Sigmoid colon (tissue), 7 donors: ENCODE data around the gene ANP32D. TPM values are rescaled to one million over a fixed set of nuclear protein-coding genes. Genes with fewer than 3 reads are reported as not detected.
"Not testable (repeated sequence)": the region's sequence is repeated elsewhere in the genome, so short reads cannot be mapped to it uniquely, and the experiment has no call there.

ENCODE experiments used
- DNase-seq: peaks from one replicate; pipeline ENCODE4 v3.0.0-alpha.2; 2019
- H3K27ac ChIP-seq, 4 donors: fragments of 200-600 bp; sonication (generic); one replicate each; pipeline ENCODE4 v1.5.1; 2016 to 2019; ENCODE audit warnings: mild to moderate bottlenecking in 1 of 4
- H3K27me3 ChIP-seq, 3 donors: fragments of 200-600 bp; sonication (generic); one replicate each; pipeline ENCODE4 v1.5.1; 2019; ENCODE audit warnings: mild to moderate bottlenecking in 1 of 3
- H3K36me3 ChIP-seq, 4 donors: fragments of 200-600 bp; sonication (generic); one replicate each; pipeline ENCODE4 v1.5.1; 2016 to 2019
- H3K4me1 ChIP-seq, 4 donors: fragments of 200-600 bp; sonication (generic); one replicate each; pipeline ENCODE4 v1.5.1; 2017 to 2019
- H3K4me3 ChIP-seq, 4 donors: fragments of 200-600 bp; sonication (generic); one replicate each; pipeline ENCODE4 v1.5.1; 2017 to 2019; ENCODE audit warnings: mild to moderate bottlenecking in 2 of 4, moderate library complexity in 1 of 4
- H3K9me3 ChIP-seq, 4 donors: fragments of 200-600 bp in 3 of 4; sonication (generic) in 3 of 4; one replicate each; pipeline versions ENCODE4 v1.5.1 to v1.6.1; 2013 to 2019
- CTCF ChIP-seq, 4 experiments: fragments of 450-650 bp in 3 of 4; fragments of 200-600 bp in 1 of 4; IDR thresholded peaks; one replicate each; pipeline ENCODE4 v1.5.1; 2016 to 2019; ENCODE audit warnings: antibody characterized with exemption in 4 of 4, mild to moderate bottlenecking in 3 of 4, moderate library complexity in 2 of 4
- EP300 ChIP-seq, 4 donors: sonication (generic); formaldehyde crosslinking; IDR thresholded peaks; one replicate each; pipeline ENCODE4 v1.6.1; 2017; ENCODE audit warnings: antibody characterized with exemption in 4 of 4
- POLR2A ChIP-seq, 2 donors: fragments of 450-650 bp; IDR thresholded peaks; one replicate each; pipeline ENCODE4 v1.6.1; 2016; ENCODE audit warnings: antibody characterized with exemption in 2 of 2, mild to moderate bottlenecking in 2 of 2, moderate library complexity in 2 of 2
- POLR2AphosphoS5 ChIP-seq, 4 donors: sonication (generic); formaldehyde crosslinking; IDR thresholded peaks; one replicate each; pipeline ENCODE4 v1.6.1; 2017; ENCODE audit warnings: antibody characterized with exemption in 4 of 4
- WGBS, 2 donors: extraction: QIAGEN DNeasy Blood & Tissue Kit; methylation state at CpG; one replicate each; pipeline ENCODE4 v1.1.7; 2013; 5-methylcytosine and 5-hydroxymethylcytosine counted together
- intact Hi-C: fragments of 100-400 bp; cut with DNase I; formaldehyde crosslinking; loops from one replicate; pipeline ENCODE4 v1.15.1; 2023
- polyA plus RNA-seq, 3 donors: library from polyadenylated mRNA; stranded (reverse); fragments of 200-250 nt; gene quantifications; one replicate each; pipeline ENCODE4 v1.2.3, GENCODE V29; 2013
- total RNA-seq, 4 donors: library from RNA; depleted of rRNA; stranded (reverse); fragments of >200 nt; gene quantifications; one replicate each; pipeline ENCODE4 v1.1.0, GENCODE V29; 2016
- donor health status: healthy with polysubstance abuse.
- donor health status: Bipolar disorder and iron deficiency.
- donor health status: healthy.

The ANP32D gene
- total RNA-seq (1 to 10 TPM in 2 of 4 donors, under 1 TPM in 1, not detected in 1; 0.82 to 3.9 (median 1.9) TPM), polyA plus RNA-seq (not detected)

DNA sequence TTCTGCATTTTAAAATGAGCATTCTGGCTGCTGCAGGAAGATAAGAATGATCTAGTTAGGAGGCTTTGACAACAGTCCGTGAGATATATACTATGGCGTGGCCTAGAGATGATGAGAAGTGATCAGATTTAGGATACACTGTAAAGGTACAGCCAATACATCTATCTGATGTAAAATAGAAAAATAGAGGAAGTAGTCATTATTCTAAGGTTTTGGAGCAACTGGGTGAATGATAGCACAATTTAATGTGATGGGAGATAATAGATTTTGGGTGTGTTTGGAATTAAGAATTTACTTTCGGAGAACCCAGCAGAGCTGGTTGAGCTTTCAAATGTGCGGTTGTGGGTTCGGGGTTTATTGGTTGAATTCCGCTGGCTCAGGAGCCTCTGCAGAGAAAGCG is at the start of gene ANP32D:
ANP32D (plus strand) TSS at position 301 of the 400 bp plus-strand sequence. CDS start 106 bp downstream, outside the sequence.
- 95 to 97% methylated on average over 7 of the region's 7 CpGs for WGBS, 2 donors
- peaks cover 0 to 5% (median 0%) of the 10 kb centered on the region in 4 donors for H3K9me3 ChIP-seq
- intact Hi-C loops, result no loop called here

GRCh38 chr12:48423171-48423570 is 49.2 kb upstream of the ANP32D start:
- H3K27me3 ChIP-seq, result no peaks in the 10 kb centered on the region
- no peak overlapping the region for H3K27ac ChIP-seq
- 57 to 58% methylated on average over 3 of the region's 3 CpGs for WGBS, 2 donors
- intact Hi-C loops, result loop anchor here (5.0 kb wide), 1 partner anchor 129 kb away; no protein-coding TSS in a partner anchor
- no peaks in the 10 kb centered on the region for H3K36me3 ChIP-seq
- TF ChIP-seq EP300 (IDR thresholded peaks at IDR 0.05) (no peak), CTCF (IDR thresholded peaks at IDR 0.05) (no peak)
- no peak for DNase-seq
- no peaks in the 10 kb centered on the region for H3K9me3 ChIP-seq
- H3K4me3 ChIP-seq, result no peak overlapping the region
- peaks cover 0 to 11% (median 5%) of the 10 kb centered on the region in 4 donors for H3K4me1 ChIP-seq

More for the DNA sequence above, at the start of gene ANP32D:
- no peak for DNase-seq
- TF ChIP-seq POLR2AphosphoS5 (IDR thresholded peaks at IDR 0.05), result no peak
- TF ChIP-seq CTCF (IDR thresholded peaks at IDR 0.05), result no peak
- no peak for TF ChIP-seq EP300 (IDR thresholded peaks at IDR 0.05)
- TF ChIP-seq POLR2A (IDR thresholded peaks at IDR 0.05), result no peak
- Histone ChIP-seq H3K27ac (no peak within 1 kb of the TSS), H3K36me3 (no peaks in the 10 kb centered on the region), H3K4me1 (no peaks in the 10 kb centered on the region), H3K4me3 (no peak within 1 kb of the TSS), H3K27me3 (no peaks in the 10 kb centered on the region)

GRCh38 chr12:48424644-48425043 is 47.7 kb upstream of the ANP32D start:
- peaks cover 0 to 11% (median 4%) of the 10 kb centered on the region in 4 donors for H3K4me1 ChIP-seq
- TF ChIP-seq POLR2AphosphoS5 (IDR thresholded peaks at IDR 0.05), result no peak
- TF ChIP-seq POLR2A (IDR thresholded peaks at IDR 0.05), result no peak
- TF ChIP-seq CTCF (IDR thresholded peaks at IDR 0.05), result no peak
- TF ChIP-seq EP300 (IDR thresholded peaks at IDR 0.05), result no peak
- H3K36me3 ChIP-seq, result no peaks in the 10 kb centered on the region
- no peak for DNase-seq
- no peak overlapping the region for H3K27ac ChIP-seq
- no peaks in the 10 kb centered on the region for H3K27me3 ChIP-seq
- intact Hi-C loops, result loop anchor here (5.0 kb wide), 1 partner anchor 128 kb away; no protein-coding TSS in a partner anchor
- H3K9me3 ChIP-seq, result no peaks in the 10 kb centered on the region
- H3K4me3 ChIP-seq, result no peak overlapping the region
- WGBS, 2 donors, result 78 to 88% methylated on average over 1 of the region's 1 CpG

DNA sequence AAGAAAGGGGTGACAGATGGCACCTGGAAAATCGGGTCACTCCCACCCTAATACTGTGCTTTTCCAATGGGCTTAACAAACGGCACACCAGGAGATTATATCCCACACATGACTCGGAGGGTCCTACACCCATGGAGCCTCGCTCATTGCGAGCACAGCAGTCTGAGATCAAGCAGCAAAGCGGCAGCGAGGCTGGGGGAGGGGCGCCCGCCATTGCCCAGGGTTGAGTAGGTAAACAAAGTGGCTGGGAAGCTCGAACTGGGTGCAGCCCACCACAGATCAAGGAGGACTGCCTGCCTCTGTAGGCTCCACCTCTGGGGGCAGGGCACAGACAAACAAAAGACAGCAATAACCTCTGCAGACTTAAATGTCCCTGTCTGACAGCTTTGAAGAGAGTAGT is 38.3 kb upstream of the ANP32D start:
- WGBS, 2 donors, result 85 to 88% methylated on average over 10 of the region's 10 CpGs
- H3K4me1 ChIP-seq, H3K36me3 ChIP-seq, DNase-seq, H3K27ac ChIP-seq, H3K27me3 ChIP-seq, H3K4me3 ChIP-seq, H3K9me3 ChIP-seq, intact Hi-C loops: not testable (repeated sequence)

- H3K27me3 ChIP-seq, result no peaks in the 10 kb centered on the region
- 64 to 71% methylated on average over 7 of the region's 7 CpGs for WGBS, 2 donors
- no peak for DNase-seq
- TF ChIP-seq POLR2AphosphoS5 (IDR thresholded peaks at IDR 0.05) (no peak), CTCF (IDR thresholded peaks at IDR 0.05) (no peak), POLR2A (IDR thresholded peaks at IDR 0.05) (no peak), EP300 (IDR thresholded peaks at IDR 0.05) (no peak)
- H3K36me3 ChIP-seq, result no peaks in the 10 kb centered on the region
- intact Hi-C loops, result no loop called here
- no peak overlapping the region for H3K27ac ChIP-seq
- no peak overlapping the region for H3K4me3 ChIP-seq
- no peaks in the 10 kb centered on the region for H3K9me3 ChIP-seq
- H3K4me1 ChIP-seq, result no peaks in the 10 kb centered on the region
Observed at GRCh38 chr12:48441069-48441468, 31.3 kb upstream of the ANP32D start.
